Activated T-cell treated with anti-CD3 and anti-CD28 coated beads for 1 hour (primary cell): Measurements from ENCODE around the gene RAB40C.

Experiments
- DNase-seq: peaks from one replicate; pipeline ENCODE4 v3.0.0-alpha.2; 2020; ENCODE audit warnings: low read depth

The RAB40C gene

GRCh38 chr16:632486-633335 lies 42.8 kb downstream of the RAB40C start:
- DNase-seq, result no peak

GRCh38 chr16:633336-634050 lies 43.6 kb downstream of the RAB40C start:
- no peak for DNase-seq

GRCh38 chr16:634051-634670 lies 44.3 kb downstream of the RAB40C start:
- DNase-seq, result no peak

GRCh38 chr16:634996-635395 lies 45.1 kb downstream of the RAB40C start:
- no peak for DNase-seq

GRCh38 chr16:635573-636205 lies 45.8 kb downstream of the RAB40C start:
- DNase-seq, result no peak

- peak; percentile 85 for DNase-seq
Observed at GRCh38 chr16:636206-637080, 46.6 kb downstream of the RAB40C start, which contains the start of gene METTL26. Gene METTL26 (minus strand): TSS chr16:636305. CDS start chr16:636290, 15 bp downstream.

- peak; percentile 86 for DNase-seq
Observed at GRCh38 chr16:637081-638018, 47.5 kb downstream of the RAB40C start.

GRCh38 chr16:638034-638543 lies 48.2 kb downstream of the RAB40C start:
- no peak for DNase-seq

- DNase-seq, result no peak
Observed at GRCh38 chr16:638836-639235, 49.0 kb downstream of the RAB40C start.

GRCh38 chr16:640614-641013 lies 50.7 kb downstream of the RAB40C start:
- DNase-seq, result no peak

- peak; percentile 40 for DNase-seq
Observed at GRCh38 chr16:641326-642188, 51.7 kb downstream of the RAB40C start, which contains the start of gene MCRIP2. Gene MCRIP2 (plus strand): TSS chr16:641828. CDS start chr16:641992, 164 bp downstream.

- no peak for DNase-seq
Observed at GRCh38 chr16:642189-643049, 52.6 kb downstream of the RAB40C start.

- DNase-seq, result no peak
Observed at GRCh38 chr16:643050-643368, 53.1 kb downstream of the RAB40C start.

- no peak for DNase-seq
Observed at GRCh38 chr16:644556-644955, 54.7 kb downstream of the RAB40C start.

- no peak for DNase-seq
Observed at GRCh38 chr16:645852-646678, 56.2 kb downstream of the RAB40C start.

GRCh38 chr16:646679-647172 lies 56.9 kb downstream of the RAB40C start:
- DNase-seq, result no peak
